ENCODE measurements around the gene SF1.

- TF ChIP-seq, protein P1, sequence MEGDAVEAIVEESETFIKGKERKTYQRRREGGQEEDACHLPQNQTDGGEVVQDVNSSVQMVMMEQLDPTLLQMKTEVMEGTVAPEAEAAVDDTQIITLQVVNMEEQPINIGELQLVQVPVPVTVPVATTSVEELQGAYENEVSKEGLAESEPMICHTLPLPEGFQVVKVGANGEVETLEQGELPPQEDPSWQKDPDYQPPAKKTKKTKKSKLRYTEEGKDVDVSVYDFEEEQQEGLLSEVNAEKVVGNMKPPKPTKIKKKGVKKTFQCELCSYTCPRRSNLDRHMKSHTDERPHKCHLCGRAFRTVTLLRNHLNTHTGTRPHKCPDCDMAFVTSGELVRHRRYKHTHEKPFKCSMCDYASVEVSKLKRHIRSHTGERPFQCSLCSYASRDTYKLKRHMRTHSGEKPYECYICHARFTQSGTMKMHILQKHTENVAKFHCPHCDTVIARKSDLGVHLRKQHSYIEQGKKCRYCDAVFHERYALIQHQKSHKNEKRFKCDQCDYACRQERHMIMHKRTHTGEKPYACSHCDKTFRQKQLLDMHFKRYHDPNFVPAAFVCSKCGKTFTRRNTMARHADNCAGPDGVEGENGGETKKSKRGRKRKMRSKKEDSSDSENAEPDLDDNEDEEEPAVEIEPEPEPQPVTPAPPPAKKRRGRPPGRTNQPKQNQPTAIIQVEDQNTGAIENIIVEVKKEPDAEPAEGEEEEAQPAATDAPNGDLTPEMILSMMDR (IDR thresholded peaks at IDR 0.05) = no peak
- no peak for TF ChIP-seq POLR2A (IDR thresholded peaks at IDR 0.05)
These were observed 14.2 kb downstream of the SF1 start for GRCh38 chr11:64764040-64764611.
